Dendritic cell treated with granulocyte-macrophage colony-stimulating factor and Interleukin-4, amounts not matched to agents 40 ng/mL and 50 ng/mL, for 4 days (primary cell): ENCODE measurements around the gene KDM4C.

Experiments used
- H3K27ac Mint-ChIP-seq: one replicate; pipeline ENCODE4 v1.8.0; 2022; ENCODE audit warnings: mild to moderate bottlenecking, mixed read lengths
- H3K27me3 Mint-ChIP-seq: one replicate; pipeline ENCODE4 v1.8.0; 2022; ENCODE audit warnings: mild to moderate bottlenecking, mixed read lengths
- H3K36me3 Mint-ChIP-seq: one replicate; pipeline ENCODE4 v1.8.0; 2022; ENCODE audit warnings: low read depth, mixed read lengths
- H3K4me1 Mint-ChIP-seq: one replicate; pipeline ENCODE4 v1.8.0; 2022; ENCODE audit warnings: low read depth, mixed read lengths
- H3K4me3 Mint-ChIP-seq: one replicate; pipeline ENCODE4 v1.8.0; 2022; ENCODE audit warnings: mild to moderate bottlenecking, moderate library complexity, mixed read lengths
- H3K9me3 Mint-ChIP-seq: one replicate; pipeline ENCODE4 v1.8.0; 2022; ENCODE audit warnings: mixed read lengths
- intact Hi-C: fragments of 100-400 bp; cut with micrococcal nuclease; formaldehyde crosslinking; loops from one replicate; pipeline ENCODE4 v1.15.0; 2022

The KDM4C gene

DNA sequence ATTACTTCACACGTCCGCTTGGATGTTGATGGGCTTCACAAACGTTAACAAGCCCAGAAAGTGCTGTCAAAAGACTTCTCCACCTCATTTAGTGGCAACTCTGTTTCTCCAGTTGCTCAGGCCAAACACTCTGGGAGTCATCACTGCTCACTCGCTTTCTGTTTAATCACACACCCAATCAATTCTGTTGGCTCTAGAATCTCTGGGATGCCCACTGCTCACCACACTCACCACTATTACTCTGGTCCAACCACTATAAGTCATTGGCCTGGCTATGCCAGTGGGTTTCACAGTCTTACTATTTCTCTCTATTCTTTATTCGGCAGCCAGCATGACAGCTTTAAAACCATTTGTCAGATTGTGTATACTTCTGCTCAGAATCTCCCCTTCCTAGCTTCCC, 163.5 kb downstream of the KDM4C start:
- H3K36me3 Mint-ChIP-seq, result peaks cover 38% of the 10 kb centered on the region

DNA sequence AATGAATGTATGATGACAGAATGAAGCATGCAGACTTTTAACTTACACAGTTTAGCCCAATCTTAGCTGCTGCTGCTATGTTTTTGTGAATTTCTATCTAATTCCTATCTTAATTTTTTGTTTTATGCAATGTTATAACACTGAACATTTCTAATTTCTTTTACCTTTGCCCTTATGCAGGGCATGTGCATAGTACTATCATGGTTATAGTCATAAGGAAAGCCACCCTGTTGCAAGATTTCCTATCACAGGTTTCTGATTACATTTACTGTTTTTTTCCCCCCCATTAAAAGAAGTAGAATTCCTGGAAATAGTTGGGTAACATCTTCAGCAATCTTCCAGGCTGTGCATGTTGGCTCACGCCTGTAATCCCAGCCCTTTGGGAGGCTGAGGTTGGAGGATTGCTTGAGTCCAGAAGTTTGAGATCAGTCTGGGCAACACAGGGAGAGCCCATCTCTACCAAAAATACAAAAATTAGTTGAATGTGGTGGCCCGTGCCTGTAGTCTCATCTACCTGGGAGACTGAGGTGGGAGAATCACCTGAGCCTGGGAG, 164.4 kb downstream of the KDM4C start:
- peaks cover 38% of the 10 kb centered on the region for H3K4me1 Mint-ChIP-seq
- intact Hi-C loops, result no loop called here
- H3K9me3 Mint-ChIP-seq, result no peaks in the 10 kb centered on the region
- H3K4me3 Mint-ChIP-seq, result no peak overlapping the region
- peaks cover 39% of the 10 kb centered on the region for H3K36me3 Mint-ChIP-seq
- H3K27ac Mint-ChIP-seq, result no peak overlapping the region
- H3K27me3 Mint-ChIP-seq, result no peaks in the 10 kb centered on the region

More for the DNA sequence above, 163.5 kb downstream of the KDM4C start:
- intact Hi-C loops, result no loop called here
- Mint-ChIP-seq H3K27me3 (no peaks in the 10 kb centered on the region), H3K4me1 (peaks cover 38% of the 10 kb centered on the region), H3K27ac (no peak overlapping the region), H3K9me3 (no peaks in the 10 kb centered on the region), H3K4me3 (no peak overlapping the region)

DNA sequence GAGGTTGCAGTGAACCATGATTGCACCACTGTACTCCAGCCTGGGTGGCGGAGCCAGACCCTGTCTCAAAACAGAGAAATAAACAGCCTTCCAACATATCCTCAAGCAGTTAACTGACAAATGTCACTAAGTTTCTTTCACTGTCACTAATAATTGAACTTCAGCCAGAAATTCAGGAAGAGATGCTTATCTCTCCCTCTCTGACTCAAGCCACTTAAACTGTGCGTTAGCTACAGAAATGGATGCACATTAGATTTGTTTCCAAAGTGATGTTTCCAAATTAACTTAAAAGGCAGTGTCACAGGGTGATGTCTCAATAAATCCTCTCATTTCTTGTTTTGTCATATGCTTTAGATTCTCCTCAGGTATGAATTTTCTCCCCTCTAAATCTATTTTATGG, 164.9 kb downstream of the KDM4C start:
- intact Hi-C loops, result no loop called here
- peaks cover 42% of the 10 kb centered on the region for H3K36me3 Mint-ChIP-seq
- no peaks in the 10 kb centered on the region for H3K9me3 Mint-ChIP-seq
- H3K27me3 Mint-ChIP-seq, result no peaks in the 10 kb centered on the region
- H3K27ac Mint-ChIP-seq, result no peak overlapping the region
- peaks cover 38% of the 10 kb centered on the region for H3K4me1 Mint-ChIP-seq
- H3K4me3 Mint-ChIP-seq, result no peak overlapping the region

DNA sequence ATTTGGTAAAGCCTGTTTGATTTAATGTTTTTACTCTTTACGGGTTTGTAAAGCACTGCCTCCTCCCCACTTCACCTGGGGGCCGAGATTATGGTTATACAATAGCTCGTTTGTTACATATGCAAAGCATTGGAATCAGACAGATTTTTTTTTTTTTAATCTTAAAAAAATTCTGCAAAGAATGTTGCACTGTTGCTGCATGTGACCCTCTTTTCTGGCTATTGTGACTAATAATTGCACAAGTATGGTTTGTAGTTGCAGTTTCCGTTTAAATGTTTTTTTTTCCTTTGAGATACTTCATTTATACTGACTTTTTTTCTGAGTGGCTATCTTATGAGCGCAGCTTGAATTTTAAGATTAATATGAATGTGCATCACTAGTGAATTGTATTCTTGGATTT, 165.3 kb downstream of the KDM4C start:
- Mint-ChIP-seq H3K9me3 (no peaks in the 10 kb centered on the region), H3K4me3 (no peak overlapping the region), H3K27me3 (no peaks in the 10 kb centered on the region), H3K4me1 (peaks cover 42% of the 10 kb centered on the region), H3K27ac (no peak overlapping the region), H3K36me3 (peaks cover 46% of the 10 kb centered on the region)
- intact Hi-C loops, result no loop called here

DNA sequence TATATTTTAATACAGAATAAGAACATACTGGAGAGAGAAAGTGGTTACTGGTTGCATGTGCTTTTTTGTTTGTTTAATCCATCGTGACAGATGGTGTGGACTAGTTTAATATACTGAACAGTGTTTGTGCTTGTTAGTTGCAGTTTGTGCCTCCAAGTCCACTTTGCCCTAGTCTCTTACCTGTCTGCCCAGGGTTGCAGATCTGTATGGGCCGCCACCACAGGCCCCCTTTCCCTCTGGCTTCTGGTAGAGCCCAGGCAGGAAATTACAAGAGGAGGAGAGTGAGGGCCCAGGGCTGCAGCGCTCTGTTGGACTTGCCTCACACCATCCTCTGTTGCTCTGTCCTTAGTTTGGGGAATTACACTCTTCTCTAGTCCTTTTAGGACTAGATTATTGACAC, 166.4 kb downstream of the KDM4C start:
- intact Hi-C loops, result no loop called here
- Mint-ChIP-seq H3K36me3 (peaks cover 49% of the 10 kb centered on the region), H3K27ac (no peak overlapping the region), H3K4me1 (peaks cover 49% of the 10 kb centered on the region), H3K27me3 (no peaks in the 10 kb centered on the region), H3K9me3 (no peaks in the 10 kb centered on the region), H3K4me3 (no peak overlapping the region)

DNA sequence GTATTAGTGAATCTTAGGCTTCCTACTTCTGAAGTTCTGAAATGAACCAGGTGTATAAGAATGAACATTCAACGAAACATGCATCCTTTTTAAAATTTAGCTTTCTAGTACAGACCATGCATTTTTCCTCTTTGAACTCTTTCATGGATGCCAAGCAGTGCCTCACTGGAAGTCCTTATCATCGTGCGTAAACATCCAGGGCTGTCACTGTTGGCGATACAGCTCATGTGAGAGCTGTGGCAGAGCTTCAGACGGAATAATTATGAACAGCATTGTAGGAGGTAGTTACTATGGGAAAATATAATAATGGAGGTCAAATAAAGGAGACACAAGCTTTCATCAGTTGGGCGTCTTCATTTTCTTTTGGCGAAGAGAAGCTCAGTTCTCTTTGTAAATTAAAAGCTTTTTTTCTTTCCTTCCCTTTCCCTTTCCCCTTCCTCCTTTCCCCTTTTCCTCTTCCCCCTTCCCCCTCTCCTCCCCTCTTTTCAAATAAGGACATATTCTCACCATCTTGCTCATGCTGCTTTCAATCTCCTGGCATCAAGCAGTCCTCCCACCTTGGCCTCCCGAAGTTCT, 167.3 kb downstream of the KDM4C start:
- H3K9me3 Mint-ChIP-seq, result no peaks in the 10 kb centered on the region
- intact Hi-C loops, result no loop called here
- peaks cover 47% of the 10 kb centered on the region for H3K4me1 Mint-ChIP-seq
- H3K27ac Mint-ChIP-seq, result no peak overlapping the region
- H3K27me3 Mint-ChIP-seq, result no peaks in the 10 kb centered on the region
- H3K36me3 Mint-ChIP-seq, result peaks cover 49% of the 10 kb centered on the region
- no peak overlapping the region for H3K4me3 Mint-ChIP-seq

DNA sequence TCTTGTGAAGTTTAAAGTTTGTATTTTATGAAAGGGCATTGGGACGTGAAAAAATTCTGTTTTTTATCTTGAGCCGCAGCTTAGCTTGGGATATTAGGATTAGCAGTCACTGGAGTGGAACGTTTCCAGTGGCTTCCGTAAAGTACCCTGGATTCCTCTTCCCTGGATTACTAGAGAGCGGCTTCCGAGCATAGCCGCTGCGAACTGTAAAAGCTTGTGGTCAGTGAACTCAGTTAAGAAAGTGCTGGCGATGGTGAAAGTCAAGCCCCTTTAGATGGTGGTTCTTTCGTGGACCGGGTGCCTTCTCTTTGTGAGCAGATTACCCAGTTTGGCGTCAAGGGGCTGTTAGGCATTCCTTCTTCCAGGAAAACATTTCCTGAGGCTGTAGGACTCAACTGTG, 168.1 kb downstream of the KDM4C start:
- H3K4me3 Mint-ChIP-seq, result no peak overlapping the region
- no peaks in the 10 kb centered on the region for H3K9me3 Mint-ChIP-seq
- H3K4me1 Mint-ChIP-seq, result peaks cover 42% of the 10 kb centered on the region
- peaks cover 50% of the 10 kb centered on the region for H3K36me3 Mint-ChIP-seq
- intact Hi-C loops, result no loop called here
- no peak overlapping the region for H3K27ac Mint-ChIP-seq
- no peaks in the 10 kb centered on the region for H3K27me3 Mint-ChIP-seq

DNA sequence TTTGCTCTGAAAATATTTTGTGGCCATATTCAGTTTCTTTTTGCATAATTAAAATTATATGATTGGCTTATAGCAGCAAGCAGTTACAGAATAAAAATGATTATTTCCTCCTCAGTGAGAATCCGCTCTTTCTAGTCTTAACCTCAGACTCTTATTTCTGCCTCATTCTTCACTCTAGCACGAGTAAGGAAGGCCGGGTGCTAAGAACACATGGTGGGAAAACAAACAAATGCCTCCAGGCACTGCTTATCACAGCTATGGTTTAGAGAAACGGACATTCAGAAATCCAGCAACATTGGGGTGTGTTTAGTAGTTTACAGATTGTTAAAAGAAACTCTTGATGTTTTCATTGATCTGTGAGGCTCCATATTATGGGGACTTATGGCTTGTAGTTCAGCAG, 168.7 kb downstream of the KDM4C start:
- H3K36me3 Mint-ChIP-seq, result peaks cover 46% of the 10 kb centered on the region
- no peaks in the 10 kb centered on the region for H3K27me3 Mint-ChIP-seq
- H3K27ac Mint-ChIP-seq, result no peak overlapping the region
- intact Hi-C loops, result no loop called here
- H3K4me3 Mint-ChIP-seq, result no peak overlapping the region
- H3K9me3 Mint-ChIP-seq, result no peaks in the 10 kb centered on the region
- H3K4me1 Mint-ChIP-seq, result peaks cover 36% of the 10 kb centered on the region

DNA sequence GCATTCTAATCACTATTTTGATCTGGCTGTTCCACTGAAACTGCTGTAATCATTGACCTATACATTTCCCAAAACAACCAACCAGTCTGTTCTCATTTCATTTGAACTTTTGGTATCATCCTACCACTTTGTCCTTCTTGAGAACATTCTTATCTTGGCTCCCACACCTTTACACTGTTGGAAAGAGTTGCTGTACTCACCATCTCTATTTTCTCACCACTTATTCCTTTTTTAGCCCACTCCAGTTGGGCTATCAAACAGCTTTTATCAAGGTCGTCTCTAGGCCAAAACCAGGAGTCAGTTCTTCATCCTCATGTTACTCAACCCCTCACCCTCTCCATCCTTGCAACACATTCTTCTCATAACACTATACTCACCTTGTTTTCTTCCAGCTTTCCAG, 170.1 kb downstream of the KDM4C start:
- Mint-ChIP-seq H3K4me1 (peaks cover 22% of the 10 kb centered on the region), H3K36me3 (peaks cover 40% of the 10 kb centered on the region), H3K9me3 (no peaks in the 10 kb centered on the region), H3K27me3 (no peaks in the 10 kb centered on the region), H3K27ac (no peak overlapping the region), H3K4me3 (no peak overlapping the region)
- intact Hi-C loops, result no loop called here

DNA sequence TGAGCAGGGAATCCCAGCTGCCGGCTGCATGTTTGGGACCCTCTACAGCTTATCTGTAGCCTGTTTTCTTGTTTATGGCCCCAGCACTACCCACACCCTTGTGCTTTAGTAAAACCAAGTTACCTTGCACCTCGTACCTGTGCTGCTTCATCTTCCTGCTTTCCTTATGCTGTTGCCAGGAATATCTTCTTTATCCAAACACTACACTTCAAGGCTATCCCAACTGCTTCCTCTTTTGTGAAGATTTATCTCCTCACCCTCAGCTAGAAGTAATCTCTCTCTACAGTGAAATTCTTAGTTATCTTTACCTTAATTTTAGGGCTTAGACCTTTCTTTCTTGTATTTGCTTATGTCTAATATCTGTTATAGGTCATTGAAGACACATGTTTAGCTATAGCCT, 171.1 kb downstream of the KDM4C start:
- no peaks in the 10 kb centered on the region for H3K9me3 Mint-ChIP-seq
- peaks cover 17% of the 10 kb centered on the region for H3K4me1 Mint-ChIP-seq
- no peaks in the 10 kb centered on the region for H3K27me3 Mint-ChIP-seq
- peaks cover 32% of the 10 kb centered on the region for H3K36me3 Mint-ChIP-seq
- no peak overlapping the region for H3K4me3 Mint-ChIP-seq
- intact Hi-C loops, result no loop called here
- no peak overlapping the region for H3K27ac Mint-ChIP-seq

DNA sequence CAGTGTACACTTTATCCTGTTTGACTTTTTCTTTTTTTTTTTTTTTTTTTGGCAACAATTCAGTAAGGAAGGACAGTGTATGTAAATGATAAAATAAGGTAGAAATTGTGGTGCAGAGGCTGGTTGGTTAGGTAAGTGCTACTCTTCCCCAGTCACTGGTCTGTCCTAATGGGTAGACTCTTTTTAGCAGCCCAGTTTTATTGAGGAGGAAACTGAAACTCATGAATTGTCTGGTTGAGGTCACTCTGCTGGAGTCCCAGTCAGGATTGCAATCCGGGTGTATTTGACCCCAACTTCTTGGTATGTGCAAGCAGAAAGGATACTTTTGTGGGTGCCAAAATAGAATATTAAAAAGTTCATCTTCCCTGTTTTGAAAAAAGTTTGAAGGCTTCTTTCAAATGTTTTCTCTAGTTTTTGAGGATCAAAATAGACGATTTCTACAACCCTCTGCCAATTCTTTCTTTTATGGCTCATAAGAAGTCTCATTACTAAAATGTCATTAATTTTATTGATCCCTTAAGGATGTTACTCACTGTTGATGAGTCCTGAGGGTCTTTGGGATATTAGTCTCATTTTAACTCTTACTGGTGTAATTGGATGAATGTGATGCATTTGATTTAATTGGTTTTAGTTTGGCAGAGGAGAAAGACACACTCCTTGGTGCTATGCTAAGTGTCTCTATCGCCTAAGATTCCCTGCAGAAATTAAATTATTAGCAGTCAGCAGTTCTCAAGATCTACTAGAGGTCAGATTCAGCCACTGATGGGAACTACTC, 171.9 kb downstream of the KDM4C start:
- H3K36me3 Mint-ChIP-seq, result peaks cover 32% of the 10 kb centered on the region
- peaks cover 17% of the 10 kb centered on the region for H3K4me1 Mint-ChIP-seq
- no peak overlapping the region for H3K4me3 Mint-ChIP-seq
- H3K9me3 Mint-ChIP-seq, result no peaks in the 10 kb centered on the region
- no peak overlapping the region for H3K27ac Mint-ChIP-seq
- H3K27me3 Mint-ChIP-seq, result no peaks in the 10 kb centered on the region
- intact Hi-C loops, result no loop called here

DNA sequence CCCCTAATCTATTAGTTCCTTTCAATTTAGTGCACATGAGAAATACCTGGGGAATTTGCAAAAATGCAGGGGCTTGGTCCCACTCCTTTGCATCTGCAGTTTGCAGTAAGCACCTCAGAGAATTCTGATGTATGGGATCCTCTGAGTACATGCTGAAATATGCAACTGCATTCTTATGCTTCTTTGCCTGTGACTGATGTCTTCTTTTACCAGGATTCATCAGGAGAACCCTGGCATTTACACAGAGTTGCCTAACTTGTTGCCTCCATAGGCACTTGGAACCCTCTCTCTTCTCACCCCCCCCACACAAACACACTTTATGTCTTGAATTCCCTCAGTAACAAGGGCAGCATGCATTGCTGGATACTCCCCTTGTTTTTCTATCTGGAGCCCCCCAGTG, 173.1 kb downstream of the KDM4C start:
- H3K4me3 Mint-ChIP-seq, result no peak overlapping the region
- intact Hi-C loops, result no loop called here
- H3K27ac Mint-ChIP-seq, result no peak overlapping the region
- H3K27me3 Mint-ChIP-seq, result no peaks in the 10 kb centered on the region
- peaks cover 17% of the 10 kb centered on the region for H3K4me1 Mint-ChIP-seq
- peaks cover 20% of the 10 kb centered on the region for H3K36me3 Mint-ChIP-seq
- no peaks in the 10 kb centered on the region for H3K9me3 Mint-ChIP-seq

DNA sequence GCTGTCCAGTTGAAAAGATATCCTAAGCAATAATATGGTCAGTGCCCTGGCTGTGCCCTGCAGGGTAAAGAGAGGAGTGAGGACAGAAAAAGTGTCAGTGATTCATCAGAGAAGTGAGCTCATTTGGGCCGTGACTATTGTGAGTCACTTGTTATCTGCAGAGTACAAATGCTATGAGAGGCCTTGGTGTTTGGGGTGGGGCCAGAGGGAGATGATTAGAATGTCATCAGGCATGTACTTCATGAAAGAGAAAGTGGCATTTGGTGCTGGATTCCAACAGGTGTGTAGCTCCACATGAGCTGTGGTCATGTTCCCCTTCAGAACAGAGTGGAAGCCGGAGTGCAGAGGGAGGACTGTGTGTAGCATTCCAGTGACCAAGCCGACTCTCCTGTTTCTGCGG, 174.1 kb downstream of the KDM4C start:
- intact Hi-C loops, result no loop called here
- Mint-ChIP-seq H3K27ac (no peak overlapping the region), H3K36me3 (peaks cover 15% of the 10 kb centered on the region), H3K4me3 (no peak overlapping the region), H3K4me1 (peaks cover 17% of the 10 kb centered on the region), H3K27me3 (no peaks in the 10 kb centered on the region), H3K9me3 (no peaks in the 10 kb centered on the region)

DNA sequence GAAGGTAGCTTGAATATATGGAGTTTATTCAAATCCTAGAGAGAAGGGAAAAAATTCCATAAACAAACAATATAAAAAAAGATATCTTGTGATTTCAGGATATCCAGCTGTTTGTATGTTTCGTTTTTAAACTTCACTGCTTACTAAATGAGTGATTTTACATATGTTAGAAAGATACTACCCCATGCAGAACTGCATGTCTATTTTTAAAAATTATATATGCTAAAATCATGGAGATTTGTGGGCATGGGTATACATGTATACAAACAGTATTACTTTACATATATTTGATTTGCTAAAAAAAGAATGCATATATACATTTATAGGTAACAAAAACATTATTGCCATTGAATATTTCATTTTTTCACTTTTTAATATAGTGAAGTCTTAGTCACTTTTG, 178.3 kb downstream of the KDM4C start:
- no peak overlapping the region for H3K4me3 Mint-ChIP-seq
- intact Hi-C loops, result no loop called here
- peaks cover 10% of the 10 kb centered on the region for H3K4me1 Mint-ChIP-seq
- no peak overlapping the region for H3K27ac Mint-ChIP-seq
- peaks cover 7% of the 10 kb centered on the region for H3K36me3 Mint-ChIP-seq
- H3K27me3 Mint-ChIP-seq, result no peaks in the 10 kb centered on the region
- no peaks in the 10 kb centered on the region for H3K9me3 Mint-ChIP-seq

DNA sequence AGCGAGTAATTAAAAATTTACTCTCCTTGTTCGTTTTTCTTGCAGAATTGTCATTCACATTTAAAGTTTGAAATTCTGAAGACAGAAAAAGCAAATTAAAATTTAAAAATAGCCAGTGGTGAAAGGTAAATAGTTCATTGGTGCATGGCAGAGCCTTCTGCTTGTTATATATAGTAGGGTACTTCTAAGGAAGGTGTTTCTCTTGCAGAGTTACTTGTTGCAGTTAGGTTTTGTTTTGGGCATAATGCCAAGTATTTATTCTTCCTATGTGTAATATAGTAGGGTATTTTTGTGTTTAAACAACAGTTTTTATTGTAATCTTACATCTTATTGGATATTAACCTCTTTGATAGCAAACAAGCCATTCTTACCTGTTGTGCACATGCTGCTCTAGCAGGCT, 179.4 kb downstream of the KDM4C start:
- intact Hi-C loops, result no loop called here
- no peak overlapping the region for H3K4me3 Mint-ChIP-seq
- peaks cover 21% of the 10 kb centered on the region for H3K4me1 Mint-ChIP-seq
- no peaks in the 10 kb centered on the region for H3K27me3 Mint-ChIP-seq
- no peaks in the 10 kb centered on the region for H3K9me3 Mint-ChIP-seq
- H3K36me3 Mint-ChIP-seq, result peaks cover 18% of the 10 kb centered on the region
- no peak overlapping the region for H3K27ac Mint-ChIP-seq
